NAMALWA (cell line): ENCODE measurements around the gene GOLGA1.
"Not testable (repeated sequence)": the region's sequence is repeated elsewhere in the genome, so short reads cannot be mapped to it uniquely, and the experiment has no call there.

Experiments used
- DNase-seq: peaks from one replicate; pipeline ENCODE4 v3.0.0-alpha.2; 2015; ENCODE audit warnings: low spot score

GOLGA1 gene

DNA sequence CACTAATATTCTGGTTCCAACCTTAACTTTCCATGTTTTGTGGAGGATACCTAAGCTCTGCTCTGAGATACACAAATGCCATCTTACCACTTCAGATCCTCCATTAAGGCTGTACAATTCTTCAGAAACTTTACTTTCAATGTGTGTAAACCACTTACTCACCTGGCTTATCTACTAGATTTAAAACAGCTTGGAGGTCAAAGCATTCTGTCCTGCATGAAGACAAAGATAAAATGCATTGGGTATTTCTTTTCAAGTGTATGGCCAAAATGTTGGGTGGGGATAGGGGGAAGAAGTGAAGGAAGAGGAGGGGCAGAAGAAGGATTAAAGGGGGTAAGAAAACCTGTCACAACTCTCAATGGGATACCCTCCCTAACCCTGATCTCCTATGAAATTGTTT, 939 bp downstream of the GOLGA1 start:
- DNase-seq, result no peak

DNA sequence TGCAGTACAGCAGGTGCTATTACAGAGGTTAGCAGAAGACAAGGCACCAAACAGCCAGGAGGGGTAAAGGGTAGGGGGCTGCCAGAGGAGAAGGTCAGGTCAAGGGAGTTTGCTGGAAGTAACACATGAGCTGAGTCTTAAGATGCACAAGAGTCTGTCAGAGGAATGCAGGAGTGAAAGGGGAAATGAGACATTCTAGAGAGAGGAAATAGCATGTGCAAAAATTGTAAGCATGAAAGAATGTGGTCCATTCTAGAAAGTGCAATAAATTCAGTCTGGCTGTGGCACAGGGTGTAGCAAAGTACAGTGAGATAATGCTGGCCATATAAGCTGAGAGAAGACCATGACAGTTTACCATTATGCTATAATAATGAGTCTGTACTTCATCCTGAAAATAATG, 6.6 kb downstream of the GOLGA1 start:
- DNase-seq, result peak; percentile 55

GRCh38 chr9:124932333-124932732, 8.6 kb downstream of the GOLGA1 start:
- no peak for DNase-seq

GRCh38 chr9:124929464-124929863, 11.4 kb downstream of the GOLGA1 start:
- no peak for DNase-seq

- no peak for DNase-seq
These were observed 12.8 kb downstream of the GOLGA1 start for GRCh38 chr9:124928116-124928515.

GRCh38 chr9:124920394-124920793, 20.5 kb downstream of the GOLGA1 start:
- DNase-seq, result not testable (repeated sequence)

- no peak for DNase-seq
These were observed 26.0 kb downstream of the GOLGA1 start for GRCh38 chr9:124914753-124915405.

DNA sequence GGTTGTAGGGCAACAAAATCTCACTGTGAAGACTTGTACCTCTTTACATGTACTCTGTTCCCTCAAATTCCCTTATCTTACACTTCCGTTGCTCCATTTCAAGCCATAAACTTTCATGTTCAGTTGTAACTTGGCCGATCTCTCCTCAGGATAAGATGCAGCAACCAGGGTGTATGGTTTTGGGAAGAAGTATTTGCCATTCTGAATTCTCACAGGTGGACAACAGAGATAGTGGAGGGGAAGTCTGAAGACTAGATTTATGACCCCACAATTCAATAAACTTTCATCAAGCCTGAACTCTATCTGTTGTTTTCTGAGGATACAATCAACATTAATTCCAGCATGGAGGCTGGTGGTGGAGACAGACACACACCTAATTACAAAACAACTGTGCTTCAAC, 27.5 kb downstream of the GOLGA1 start:
- no peak for DNase-seq

DNA sequence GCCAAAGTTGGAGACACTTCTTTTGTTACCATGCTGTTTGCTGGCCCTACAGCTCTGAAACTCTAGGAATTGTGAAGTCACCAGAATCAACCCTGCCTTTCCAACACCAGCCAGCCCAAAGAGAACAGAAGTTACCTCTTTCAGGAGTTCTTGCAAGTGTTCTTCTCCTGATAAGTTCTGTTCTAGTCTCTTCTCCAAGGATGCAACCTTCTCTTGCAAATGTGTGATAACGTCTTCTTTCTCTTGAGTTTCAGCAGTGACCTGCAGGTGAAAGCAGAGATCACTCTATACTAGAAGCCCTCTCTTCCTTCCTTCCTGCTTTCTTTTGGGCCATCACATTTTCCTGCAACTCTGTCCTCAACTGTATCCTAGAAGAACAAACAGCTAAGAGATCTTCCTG, 29.1 kb downstream of the GOLGA1 start:
- no peak for DNase-seq

- DNase-seq, result no peak
These were observed 32.8 kb downstream of the GOLGA1 start for GRCh38 chr9:124908098-124908497.

DNA sequence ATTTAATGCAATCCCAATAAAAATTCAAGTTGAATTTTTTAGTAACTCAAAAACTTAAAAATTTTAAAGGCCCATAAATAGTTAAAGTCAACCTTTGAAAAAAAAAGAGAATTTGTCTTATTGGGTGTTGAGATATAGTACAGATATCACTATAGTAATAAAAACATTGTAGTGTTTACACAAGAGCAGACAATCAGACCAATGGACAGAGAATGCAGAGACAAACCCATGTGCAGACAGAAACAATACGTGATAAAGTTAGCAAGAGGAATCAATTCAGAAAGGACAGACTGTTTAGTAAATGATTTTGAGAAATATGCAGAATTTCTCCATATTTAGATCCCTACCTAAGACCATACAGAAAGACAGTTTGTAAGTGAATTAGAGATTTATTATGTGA, 33.9 kb downstream of the GOLGA1 start:
- no peak for DNase-seq

DNA sequence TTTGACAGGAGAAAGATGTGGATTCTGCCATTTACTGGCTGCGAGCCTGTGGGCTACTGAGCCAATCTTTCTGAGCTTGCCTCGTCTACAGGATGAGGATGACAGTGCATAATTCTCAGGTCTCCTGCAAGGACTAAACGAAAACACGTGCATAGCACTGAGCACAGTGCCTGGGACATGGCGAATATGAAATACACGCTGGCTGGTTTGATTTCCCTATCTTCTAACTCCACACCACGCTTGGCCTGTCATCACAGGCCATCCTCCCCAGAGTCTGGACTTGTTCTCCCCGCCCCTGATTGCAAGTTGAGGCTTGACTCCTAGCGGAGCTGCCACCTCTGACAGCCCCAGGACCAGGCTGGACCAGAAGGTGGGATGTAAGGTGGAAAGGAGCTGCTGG, 41.0 kb downstream of the GOLGA1 start:
- DNase-seq, result no peak

- no peak for DNase-seq
These were observed 43.1 kb downstream of the GOLGA1 start for GRCh38 chr9:124897570-124898460.

DNA sequence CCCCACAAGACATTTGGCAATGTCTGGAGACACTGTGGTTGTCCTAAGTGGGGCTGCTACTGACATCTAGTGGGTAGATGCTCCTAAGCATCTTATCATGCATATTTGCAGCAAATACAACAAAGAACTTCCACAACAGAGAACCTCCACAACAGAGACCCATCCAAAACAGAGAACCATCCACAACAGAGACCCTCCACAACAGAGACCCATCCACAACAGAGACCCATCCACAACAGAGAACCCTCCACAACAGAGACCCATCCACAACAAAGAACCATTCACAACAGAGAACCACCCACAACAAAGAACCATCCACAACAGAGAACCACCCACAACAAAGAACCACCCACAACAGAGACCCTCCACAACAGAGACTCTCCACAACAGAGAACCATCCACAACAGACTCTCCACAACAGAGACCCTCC, 46.1 kb downstream of the GOLGA1 start:
- peak; percentile 90 for DNase-seq

DNA sequence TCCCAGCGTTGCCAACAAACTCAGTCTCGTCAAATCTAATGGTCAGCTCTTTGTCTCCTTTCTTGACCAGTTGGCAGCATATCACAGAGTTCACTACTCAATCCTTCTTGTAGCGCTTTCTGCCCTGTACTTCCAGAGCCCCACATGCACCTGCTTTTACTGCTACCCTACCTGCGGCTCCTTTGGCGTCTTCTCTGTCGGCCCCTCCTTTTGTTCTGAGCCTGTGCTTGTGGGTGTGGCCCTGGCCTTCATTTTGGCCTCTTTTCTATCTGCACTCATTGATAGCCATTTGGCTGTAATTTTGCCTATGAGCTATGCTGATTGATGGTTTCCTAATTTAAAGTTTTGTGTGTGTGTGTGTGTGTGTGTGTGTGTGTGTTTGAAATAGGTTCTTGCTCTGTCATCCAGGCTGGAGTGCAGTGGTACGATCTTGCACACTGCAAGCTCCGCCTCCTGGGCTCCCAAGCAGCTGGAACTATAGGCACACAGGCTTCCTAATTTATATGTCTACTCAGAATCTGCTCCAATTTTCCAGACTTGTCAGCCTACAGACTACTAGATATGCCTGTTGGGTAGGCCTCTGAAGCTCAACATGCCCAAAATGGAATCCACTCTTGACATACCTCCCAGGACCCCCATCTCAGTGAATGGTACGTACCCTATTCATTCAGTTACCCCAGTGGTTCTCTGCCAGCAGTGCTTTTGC, 46.7 kb downstream of the GOLGA1 start:
- DNase-seq, result no peak

- no peak for DNase-seq
These were observed 50.7 kb downstream of the GOLGA1 start for GRCh38 chr9:124890179-124890578.

DNA sequence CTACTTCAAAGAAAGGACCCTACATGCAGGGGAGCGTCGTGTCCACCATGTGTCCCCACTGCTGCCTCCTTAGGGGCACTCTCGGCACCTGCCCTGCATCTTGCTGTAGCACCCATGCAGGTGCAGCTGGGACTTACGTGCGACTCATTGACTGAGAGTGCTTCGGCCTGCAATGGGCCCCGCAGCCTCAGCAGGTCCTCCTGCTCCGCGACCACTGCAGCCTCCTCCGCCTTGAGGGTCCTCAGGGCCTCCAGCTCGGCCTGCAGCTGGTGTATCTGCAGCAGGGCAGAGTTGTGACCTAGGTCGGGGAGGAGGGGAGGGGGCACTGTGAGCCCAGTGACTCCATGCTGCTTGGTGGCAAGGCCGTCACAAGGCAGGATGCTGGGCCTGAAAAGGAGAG, 51.9 kb downstream of the GOLGA1 start:
- no peak for DNase-seq

DNA sequence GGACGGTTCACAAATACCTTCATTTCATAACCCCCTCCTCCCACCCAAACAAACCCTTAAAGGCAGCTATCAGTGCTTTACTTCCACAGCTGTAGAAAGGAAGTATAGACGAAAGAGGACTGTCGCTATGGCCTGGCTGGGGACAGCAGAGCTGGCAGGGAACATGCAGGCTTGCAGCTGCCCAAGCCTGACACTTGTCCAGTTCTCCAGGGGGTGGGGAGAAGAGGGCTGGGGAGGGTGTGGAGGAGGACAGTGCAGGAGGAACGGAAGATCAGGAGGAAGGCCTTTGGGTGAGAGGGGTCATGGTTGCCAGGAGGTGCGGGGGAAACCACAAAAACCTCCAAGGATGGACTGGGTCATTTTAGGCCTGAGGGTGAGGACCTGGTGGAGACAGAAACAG, 53.1 kb downstream of the GOLGA1 start:
- DNase-seq, result no peak

- DNase-seq, result no peak
These were observed 53.9 kb downstream of the GOLGA1 start for GRCh38 chr9:124886866-124887492.

- no peak for DNase-seq
These were observed 54.4 kb downstream of the GOLGA1 start for GRCh38 chr9:124886461-124886860.

DNA sequence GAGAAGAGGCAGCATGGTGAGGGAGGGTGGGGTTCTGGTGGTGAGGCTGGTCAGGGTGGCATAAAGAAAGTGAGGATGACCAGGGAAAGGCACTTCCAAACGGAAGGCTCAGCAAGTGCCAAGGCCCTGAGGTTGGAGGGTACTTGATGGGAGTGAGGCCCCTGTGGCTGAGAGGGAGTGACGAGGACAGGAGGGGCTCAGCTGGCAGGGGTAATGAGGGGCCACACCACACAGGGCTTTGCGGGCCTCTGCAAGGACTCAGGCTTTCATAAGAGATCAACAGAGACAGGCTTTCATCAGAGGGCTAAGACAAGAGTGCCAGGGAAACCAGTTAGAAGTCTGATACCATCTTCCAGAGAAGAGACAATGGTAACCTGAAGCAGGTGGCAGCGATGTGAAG, 55.3 kb downstream of the GOLGA1 start:
- no peak for DNase-seq

DNA sequence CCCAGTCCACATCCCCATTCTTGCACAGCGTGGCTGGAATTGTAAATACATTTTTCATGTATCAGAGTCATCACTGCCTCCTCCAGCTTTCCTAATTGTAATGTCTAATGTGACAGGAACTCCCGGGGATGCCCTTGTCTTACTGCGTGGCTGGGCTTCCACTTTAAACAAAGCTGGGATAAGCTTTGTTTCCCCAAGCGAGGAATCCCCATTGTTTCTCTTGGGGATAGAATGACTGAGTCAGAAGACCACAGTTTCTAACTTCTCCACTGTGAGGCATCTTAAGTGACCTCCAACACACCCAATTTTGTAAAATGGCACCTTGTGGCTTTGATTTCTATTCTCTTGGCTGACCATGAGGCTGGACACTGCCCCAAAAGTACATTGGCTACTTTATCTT, 56.5 kb downstream of the GOLGA1 start:
- DNase-seq, result no peak
